Rectal smooth muscle tissue (tissue), 1 donor: Measurements from ENCODE around the gene ZNF140.

Experiments used
- H3K27ac ChIP-seq: one replicate; pipeline ENCODE4 v1.7.0; 2013; ENCODE audit warnings: low read depth, low read length, inconsistent platforms
- H3K27me3 ChIP-seq: one replicate; pipeline ENCODE4 v1.7.0; 2013; ENCODE audit warnings: low read length; ENCODE audit not compliant: control insufficient read depth, insufficient read depth
- H3K36me3 ChIP-seq: one replicate; pipeline ENCODE4 v1.7.0; 2013; ENCODE audit warnings: low read length; ENCODE audit not compliant: control insufficient read depth, insufficient read depth
- H3K4me1 ChIP-seq: one replicate; pipeline ENCODE4 v1.7.0; 2013; ENCODE audit warnings: low read length; ENCODE audit not compliant: control insufficient read depth, insufficient read depth
- H3K4me3 ChIP-seq: one replicate; pipeline ENCODE4 v1.7.0; 2013; ENCODE audit warnings: low read length
- H3K9ac ChIP-seq: one replicate; pipeline ENCODE4 v1.7.0; 2013; ENCODE audit warnings: low read length

Gene ZNF140

GRCh38 chr12:133156125-133156690 lies 75.5 kb downstream of the ZNF140 start:
- Histone ChIP-seq H3K9ac (no peak overlapping the region), H3K4me1 (no peaks in the 10 kb centered on the region), H3K27ac (no peak overlapping the region), H3K27me3 (no peaks in the 10 kb centered on the region), H3K4me3 (no peak overlapping the region), H3K36me3 (peaks cover 39% of the 10 kb centered on the region)
